HG02642 (cell line): Measurements from ENCODE around the gene TECTB.
A peak's percentile ranks its signal among the peaks of the same experiment; 100 is the strongest.

ENCODE experiments used
- ATAC-seq: cut with Tn5 transposase; IDR thresholded peaks from one replicate; pipeline ENCODE4 v1.9.1; 2021; ENCODE audit warnings: mild to moderate bottlenecking; ENCODE audit not compliant: unreplicated experiment, poor library complexity

Gene TECTB

GRCh38 chr10:112304267-112304859 is 21.2 kb downstream of the TECTB start:
- ATAC-seq, result no peak

GRCh38 chr10:112307358-112308124 is 24.3 kb downstream of the TECTB start:
- ATAC-seq, result peak; percentile 69

GRCh38 chr10:112308125-112308502 is 24.9 kb downstream of the TECTB start:
- ATAC-seq, result no peak

- no peak for ATAC-seq
These were observed 28.3 kb downstream of the TECTB start for GRCh38 chr10:112311481-112311880.

DNA sequence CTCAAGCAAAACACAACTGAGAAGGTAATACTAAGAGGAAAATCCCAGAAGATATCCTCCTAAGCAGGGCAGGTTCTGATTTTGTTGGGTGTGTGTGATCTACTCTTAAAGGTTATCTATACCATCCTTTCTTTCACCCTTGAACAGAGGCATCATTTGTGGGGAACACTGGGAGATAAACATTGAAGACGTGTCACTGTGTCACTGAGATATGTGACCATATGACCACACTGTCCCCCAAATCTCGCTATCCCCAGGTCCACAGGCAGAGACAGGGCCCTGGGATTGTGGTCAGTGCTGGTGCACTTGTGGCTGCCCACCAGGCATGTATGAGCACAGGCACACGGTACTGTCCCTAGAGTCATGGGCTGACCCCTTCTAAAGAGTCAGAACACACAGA is 30.0 kb downstream of the TECTB start:
- no peak for ATAC-seq

- no peak for ATAC-seq
These were observed 30.7 kb downstream of the TECTB start for GRCh38 chr10:112313911-112314310.

GRCh38 chr10:112314822-112315474 is 31.7 kb downstream of the TECTB start:
- peak; percentile 82 for ATAC-seq

- no peak for ATAC-seq
These were observed 44.5 kb downstream of the TECTB start for GRCh38 chr10:112327678-112328077.

GRCh38 chr10:112330162-112330561 is 47.0 kb downstream of the TECTB start:
- ATAC-seq, result no peak

GRCh38 chr10:112330607-112331160 is 47.5 kb downstream of the TECTB start:
- ATAC-seq, result no peak

DNA sequence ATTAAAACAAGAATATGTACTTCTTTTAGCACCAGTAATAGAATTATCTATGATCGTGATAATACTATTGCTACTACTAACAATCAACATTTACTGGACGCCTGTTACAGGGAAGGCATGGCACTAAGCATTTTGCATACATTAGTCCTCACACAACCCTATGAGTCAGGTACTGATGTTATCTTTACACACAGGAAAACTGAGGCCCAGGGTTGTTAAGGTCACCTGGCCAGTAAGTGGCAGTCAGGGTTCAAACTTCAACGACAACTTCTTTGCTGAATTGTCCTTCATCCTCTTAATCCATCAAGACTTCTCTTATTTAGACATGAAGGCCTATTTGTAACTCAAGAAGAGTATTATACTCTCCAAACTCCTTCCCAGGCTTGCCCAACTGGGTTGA is 48.8 kb downstream of the TECTB start:
- ATAC-seq, result no peak

DNA sequence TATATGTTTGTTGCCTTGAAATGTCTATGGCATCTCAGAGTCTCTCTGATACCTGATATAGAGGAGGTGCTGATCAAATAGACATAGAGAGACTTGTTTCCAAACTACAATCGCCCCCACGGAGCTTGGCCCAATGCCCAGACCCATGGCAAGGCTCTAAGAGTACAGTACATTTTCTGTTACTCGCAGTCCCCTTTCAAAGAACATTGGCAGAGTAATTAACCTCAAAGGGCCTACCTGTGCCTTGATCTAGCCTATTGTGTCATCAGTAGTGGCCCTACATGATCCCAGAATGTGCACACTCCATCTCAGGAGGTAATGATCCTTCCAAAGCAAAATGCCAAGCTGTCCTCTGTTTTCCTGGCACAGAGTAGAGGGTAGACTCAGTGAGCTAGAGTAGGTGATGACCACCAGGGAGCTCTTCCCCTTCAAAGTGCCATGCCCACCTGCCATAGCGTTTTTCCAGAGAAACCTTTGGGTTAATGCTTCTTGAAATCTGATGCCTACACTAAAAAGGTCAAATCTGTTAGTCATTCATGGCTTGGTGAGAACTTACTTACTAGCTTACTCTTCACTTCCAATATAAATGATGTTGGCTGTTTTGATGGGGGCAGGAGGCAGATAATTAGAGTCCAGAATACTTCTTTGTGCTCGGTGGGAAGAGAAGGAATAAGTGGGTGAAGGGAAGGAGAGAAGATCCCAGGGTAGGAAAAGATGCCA is 49.5 kb downstream of the TECTB start:
- no peak for ATAC-seq

DNA sequence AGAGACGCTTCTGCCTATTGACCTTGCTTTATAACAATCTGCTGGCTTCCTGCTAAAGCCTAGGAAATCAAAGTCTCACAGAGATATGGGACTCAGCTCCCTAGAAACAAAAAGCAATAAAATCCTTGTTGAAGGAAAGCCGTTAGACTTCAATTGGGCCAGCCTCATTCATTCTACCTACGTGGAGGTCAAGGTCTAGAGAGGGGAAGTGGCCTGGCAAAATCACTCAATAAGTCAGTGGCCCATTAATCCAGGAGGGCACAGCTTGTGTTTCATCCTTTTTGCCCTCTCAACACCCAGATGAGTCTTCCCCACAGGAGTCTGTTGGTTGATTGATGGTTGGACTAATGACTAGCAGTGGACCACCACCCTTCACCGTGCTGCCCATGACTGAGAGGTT is 50.3 kb downstream of the TECTB start:
- ATAC-seq, result no peak

DNA sequence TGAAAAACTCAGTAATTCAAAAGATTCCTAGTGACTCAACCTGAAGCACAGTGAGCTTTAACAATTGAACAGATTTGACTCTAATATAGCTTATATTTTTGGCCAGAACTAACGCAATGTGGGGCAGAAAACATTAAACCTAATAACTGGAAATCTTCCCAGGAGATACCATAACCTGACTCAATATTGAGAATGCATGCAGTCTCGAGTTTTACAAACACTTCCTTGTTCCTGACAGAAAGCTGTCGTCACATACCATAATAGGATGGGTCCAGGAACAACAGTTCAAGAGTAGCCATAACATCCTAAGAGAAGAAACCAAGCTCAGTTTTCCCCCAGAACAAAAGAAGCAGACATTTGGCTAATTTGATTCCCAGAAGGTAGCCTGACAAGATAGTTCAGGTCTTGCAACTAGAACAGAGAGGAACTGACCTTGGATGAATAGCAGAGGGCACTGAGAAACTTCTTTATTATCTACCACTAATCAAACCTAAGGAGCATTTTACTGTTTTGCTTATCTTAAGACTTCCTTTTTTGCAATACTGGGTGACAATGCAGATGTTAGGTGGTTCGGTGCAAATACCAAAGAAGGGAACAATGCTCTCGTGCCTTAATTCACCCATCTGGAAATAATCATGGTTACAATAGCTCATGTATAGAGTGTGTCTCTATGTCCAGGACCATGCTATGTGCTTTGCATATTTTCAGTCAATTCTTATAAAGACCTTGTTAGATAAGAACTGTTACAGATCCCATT is 52.1 kb downstream of the TECTB start:
- ATAC-seq, result no peak

- no peak for ATAC-seq
These were observed 52.7 kb downstream of the TECTB start for GRCh38 chr10:112335868-112336265.

GRCh38 chr10:112336556-112337201 is 53.5 kb downstream of the TECTB start:
- no peak for ATAC-seq

- ATAC-seq, result no peak
These were observed 55.8 kb downstream of the TECTB start for GRCh38 chr10:112338957-112339356.

DNA sequence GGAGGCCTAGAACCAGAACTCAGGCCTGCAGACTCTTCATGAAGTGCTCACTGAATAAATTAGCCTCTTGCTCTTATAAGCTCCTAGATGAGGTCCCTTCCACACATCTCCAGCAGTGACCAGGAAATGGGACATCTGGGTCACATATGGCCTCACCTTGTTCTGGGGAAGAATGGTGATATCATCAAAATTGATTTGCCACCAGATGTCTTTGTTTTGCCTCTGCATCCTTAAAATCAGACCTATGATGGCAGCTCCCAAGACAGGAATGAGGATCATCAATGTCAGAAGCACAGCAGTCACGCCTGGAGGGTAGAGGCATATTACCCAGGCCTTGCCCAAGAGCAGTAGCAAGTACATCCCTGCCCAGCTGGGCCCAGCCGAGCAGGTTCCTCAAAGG is 57.4 kb downstream of the TECTB start:
- ATAC-seq, result no peak

DNA sequence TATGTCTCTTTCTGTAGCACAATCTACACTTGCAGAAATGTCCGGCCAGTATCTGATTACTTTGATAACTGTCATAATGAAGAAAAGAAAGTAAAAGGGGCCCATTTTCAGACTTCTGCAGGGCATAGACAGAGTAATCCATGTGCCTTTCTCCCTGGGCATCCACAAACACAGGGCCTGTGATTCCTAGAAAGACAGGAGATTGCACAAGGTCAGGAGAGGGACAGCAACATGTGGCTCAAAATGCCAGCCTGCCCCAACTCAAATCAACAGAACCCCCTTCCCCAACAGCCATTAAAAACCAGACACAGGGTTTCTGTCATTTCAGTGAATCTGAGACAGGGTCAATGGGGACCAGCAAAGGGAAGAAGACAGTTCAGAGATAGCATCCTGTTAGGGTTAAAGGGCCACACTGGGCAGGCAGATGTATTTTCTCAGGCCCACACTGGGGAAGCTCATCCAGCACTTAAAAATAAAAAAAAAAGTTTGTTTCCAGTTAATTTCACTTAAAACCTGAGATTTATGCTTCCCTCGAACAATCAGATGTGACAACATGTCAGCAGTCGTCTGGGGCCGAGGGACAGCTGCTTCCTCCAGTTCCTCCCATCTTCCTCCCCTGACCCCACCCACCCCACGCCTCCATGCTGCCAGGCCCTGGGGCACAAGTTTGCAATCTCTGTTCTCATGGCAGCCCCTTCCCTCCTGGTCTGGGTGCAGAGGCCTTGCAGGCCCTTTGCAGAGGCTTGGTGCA is 60.0 kb downstream of the TECTB start:
- no peak for ATAC-seq
